ENCODE measurements around the gene HS6ST2. TPM values are rescaled to one million over a fixed set of nuclear protein-coding genes. Genes with fewer than 3 reads are reported as not detected.
"Not testable (repeated sequence)": the region's sequence is repeated elsewhere in the genome, so short reads cannot be mapped to it uniquely, and the experiment has no call there.

The HS6ST2 gene
- 0.08 TPM for total RNA-seq
- long read RNA-seq = 0 reads

- no peak for DNase-seq (ENCODE audit: missing footprints)
- intact Hi-C loops (cut with DNase I) = no loop called here
- no peak for ATAC-seq
Observed at GRCh38 chrX:132958091-132958703, at the start of gene HS6ST2. TSS of gene HS6ST2 (minus strand) at chrX:132958629.

- intact Hi-C loops (cut with DNase I) = loop anchor here (10.0 kb wide), 1 partner anchor 247 kb away; no protein-coding TSS in a partner anchor
- no peak for DNase-seq (ENCODE audit: missing footprints)
- ATAC-seq = no peak
Observed at GRCh38 chrX:133007458-133007857, 49.0 kb upstream of the HS6ST2 start.

- intact Hi-C loops (cut with DNase I) = loop anchor here (10.0 kb wide), 1 partner anchor 249 kb away; no protein-coding TSS in a partner anchor
- ATAC-seq (no peak), DNase-seq (ENCODE audit: missing footprints) (no peak)
Observed at GRCh38 chrX:133005616-133006015, 47.2 kb upstream of the HS6ST2 start.

GRCh38 chrX:133005042-133005441, 46.6 kb upstream of the HS6ST2 start:
- DNase-seq (ENCODE audit: missing footprints) = no peak
- intact Hi-C loops (cut with DNase I) = loop anchor here (10.0 kb wide), 1 partner anchor 250 kb away; no protein-coding TSS in a partner anchor
- no peak for ATAC-seq

- intact Hi-C loops (cut with DNase I) = no loop called here
- DNase-seq (ENCODE audit: missing footprints) (no peak), ATAC-seq (no peak)
Observed at GRCh38 chrX:132999209-132999608, 40.8 kb upstream of the HS6ST2 start.

GRCh38 chrX:132990835-132991234, 32.4 kb upstream of the HS6ST2 start:
- intact Hi-C loops (cut with DNase I) = no loop called here
- no peak for DNase-seq (ENCODE audit: missing footprints)
- no peak for ATAC-seq

GRCh38 chrX:132986556-132986955, 28.1 kb upstream of the HS6ST2 start:
- intact Hi-C loops (cut with DNase I) = no loop called here
- DNase-seq (ENCODE audit: missing footprints) (no peak), ATAC-seq (no peak)

GRCh38 chrX:132984058-132984650, 25.7 kb upstream of the HS6ST2 start:
- ATAC-seq (no peak), DNase-seq (ENCODE audit: missing footprints) (no peak)
- intact Hi-C loops (cut with DNase I) = no loop called here

GRCh38 chrX:132983496-132983895, 25.1 kb upstream of the HS6ST2 start:
- ATAC-seq (no peak), DNase-seq (ENCODE audit: missing footprints) (no peak)
- intact Hi-C loops (cut with DNase I) = no loop called here

- intact Hi-C loops (cut with DNase I); DNase-seq (ENCODE audit: missing footprints); ATAC-seq: not testable (repeated sequence)
Observed at GRCh38 chrX:132980035-132980434, 21.6 kb upstream of the HS6ST2 start.

GRCh38 chrX:132968296-132968949, 10.0 kb upstream of the HS6ST2 start:
- ATAC-seq (no peak), DNase-seq (ENCODE audit: missing footprints) (no peak)
- intact Hi-C loops (cut with DNase I) = no loop called here

- intact Hi-C loops (cut with DNase I) = no loop called here
- ATAC-seq (no peak), DNase-seq (ENCODE audit: missing footprints) (no peak)
Observed at GRCh38 chrX:132967049-132967448, 8.6 kb upstream of the HS6ST2 start.

GRCh38 chrX:132965461-132965860, 7.0 kb upstream of the HS6ST2 start:
- ATAC-seq = no peak
- no peak for DNase-seq (ENCODE audit: missing footprints)
- intact Hi-C loops (cut with DNase I) = no loop called here

- intact Hi-C loops (cut with DNase I) = no loop called here
- ATAC-seq = no peak
- DNase-seq (ENCODE audit: missing footprints) = no peak
Observed at GRCh38 chrX:132961511-132961910, 3.1 kb upstream of the HS6ST2 start.

- DNase-seq (ENCODE audit: missing footprints) (no peak), ATAC-seq (no peak)
- intact Hi-C loops (cut with DNase I) = no loop called here
Observed at GRCh38 chrX:132957211-132958090, 978 bp downstream of the HS6ST2 start.

- intact Hi-C loops (cut with DNase I) = no loop called here
- DNase-seq (ENCODE audit: missing footprints) (peak; percentile 64), ATAC-seq (no peak)
Observed at GRCh38 chrX:132956421-132957210, 1.8 kb downstream of the HS6ST2 start.

- intact Hi-C loops (cut with DNase I) = no loop called here
Observed at GRCh38 chrX:132955690-132956089, 2.7 kb downstream of the HS6ST2 start.

GRCh38 chrX:132954323-132954722, 4.1 kb downstream of the HS6ST2 start:
- intact Hi-C loops (cut with DNase I) = no loop called here
- ATAC-seq (no peak), DNase-seq (ENCODE audit: missing footprints) (no peak)

More at GRCh38 chrX:132955690-132956089, 2.7 kb downstream of the HS6ST2 start:
- ATAC-seq (no peak), DNase-seq (ENCODE audit: missing footprints) (no peak)

Data from Right ventricle myocardium inferior (tissue), 1 donor.